Mesenteric fat pad (tissue), 1 donor: ENCODE data around the gene LHFPL4. TPM values are rescaled to one million over a fixed set of nuclear protein-coding genes. Genes with fewer than 3 reads are reported as not detected.
"Not testable (repeated sequence)": the region's sequence is repeated elsewhere in the genome, so short reads cannot be mapped to it uniquely, and the experiment has no call there.

Source experiments
- DNase-seq: peaks from one replicate; pipeline ENCODE4 v3.0.0-alpha.2; 2020; ENCODE audit warnings: low spot score
- long read RNA-seq: library from polyadenylated mRNA; unstranded; transcript quantifications from one replicate; pipeline ENCODE4 v2.0.0, GENCODE V29; 2020
- total RNA-seq: library from RNA; stranded (reverse); fragmentation: NEBNext Ultra II Directional; extraction: Animal tissue kit (Norgen Biotek cat#: 25700); gene quantifications from one replicate; pipeline ENCODE4 v1.2.1, GENCODE V29; 2021
- donor health status: DM: yes; HTN: yes; CAD: no.

LHFPL4 gene
- not detected for total RNA-seq
- long read RNA-seq, partial matches to known transcripts, result 0 of 9 reads
- long read RNA-seq, other reads (novel, unspliced or antisense), result 9 of 9 reads

DNA sequence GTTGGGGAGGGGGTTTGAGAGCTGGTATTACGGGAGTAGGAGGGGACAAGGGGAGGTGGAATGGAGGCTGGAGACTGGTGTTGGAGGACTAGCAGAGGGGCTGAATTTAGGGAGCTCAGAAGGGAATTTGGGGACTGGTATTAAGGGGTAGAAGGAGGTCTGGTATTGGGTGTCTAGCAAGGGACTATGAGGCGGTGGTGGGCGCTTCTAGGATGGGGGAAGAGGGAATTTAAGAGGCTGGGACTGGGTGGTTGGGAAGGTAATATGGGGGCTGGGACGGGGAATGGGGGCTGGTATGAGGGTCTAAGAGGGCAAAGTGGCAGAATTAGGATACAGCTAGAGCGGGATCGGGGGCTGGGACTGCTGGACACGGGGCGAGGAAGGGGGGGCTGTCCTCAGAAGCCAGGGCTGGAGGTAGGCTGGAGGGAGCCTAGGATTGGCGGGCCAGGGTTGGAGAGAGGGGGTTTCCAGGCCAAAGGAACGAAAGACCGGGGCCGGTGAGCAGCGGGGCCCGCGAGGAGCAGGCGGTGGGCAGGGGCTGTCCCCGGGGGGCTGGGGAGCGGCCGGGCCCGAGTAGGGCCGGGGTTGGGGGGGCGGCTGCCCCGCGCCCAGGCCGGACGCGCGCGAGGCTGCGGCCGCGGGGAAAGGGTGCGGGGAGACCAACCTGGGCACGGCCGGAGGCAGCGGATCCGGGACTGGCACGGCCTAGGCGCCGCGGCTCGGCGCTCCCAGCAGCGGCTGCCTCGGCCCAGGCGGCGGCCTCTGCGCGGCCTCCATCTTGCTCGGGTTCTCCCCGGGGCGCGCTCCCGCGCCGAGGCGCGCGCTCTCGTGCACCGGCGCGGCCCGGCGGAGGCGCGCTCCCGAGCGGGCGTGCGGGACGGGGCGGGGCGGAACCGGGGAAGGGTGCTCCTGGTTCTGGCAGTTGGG, at the start of gene LHFPL4:
LHFPL4 (minus strand) TSS at position 802 of the 927 bp plus-strand sequence. CDS start 1,143 bp downstream, outside the sequence.
- DNase-seq, result no peak

DNA sequence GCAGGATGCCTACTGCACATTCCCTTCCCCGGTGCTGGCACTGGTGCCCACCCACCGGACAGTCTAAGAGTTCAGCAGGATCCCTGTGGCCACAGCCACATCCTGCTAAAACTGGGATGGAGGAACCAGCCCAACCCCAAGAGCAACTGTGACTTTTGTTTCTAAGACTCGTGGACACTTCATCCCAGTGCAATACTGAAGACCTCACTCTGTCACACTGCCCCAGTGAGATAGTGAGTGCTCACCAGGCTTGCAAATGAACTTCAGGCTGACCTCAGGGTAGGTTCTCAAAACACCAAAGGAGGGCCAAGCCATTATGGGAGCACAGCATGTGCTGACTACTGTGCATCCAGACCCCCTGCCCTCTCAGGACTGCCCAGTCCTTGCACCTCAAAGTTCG, 49.0 kb upstream of the LHFPL4 start:
- no peak for DNase-seq

DNA sequence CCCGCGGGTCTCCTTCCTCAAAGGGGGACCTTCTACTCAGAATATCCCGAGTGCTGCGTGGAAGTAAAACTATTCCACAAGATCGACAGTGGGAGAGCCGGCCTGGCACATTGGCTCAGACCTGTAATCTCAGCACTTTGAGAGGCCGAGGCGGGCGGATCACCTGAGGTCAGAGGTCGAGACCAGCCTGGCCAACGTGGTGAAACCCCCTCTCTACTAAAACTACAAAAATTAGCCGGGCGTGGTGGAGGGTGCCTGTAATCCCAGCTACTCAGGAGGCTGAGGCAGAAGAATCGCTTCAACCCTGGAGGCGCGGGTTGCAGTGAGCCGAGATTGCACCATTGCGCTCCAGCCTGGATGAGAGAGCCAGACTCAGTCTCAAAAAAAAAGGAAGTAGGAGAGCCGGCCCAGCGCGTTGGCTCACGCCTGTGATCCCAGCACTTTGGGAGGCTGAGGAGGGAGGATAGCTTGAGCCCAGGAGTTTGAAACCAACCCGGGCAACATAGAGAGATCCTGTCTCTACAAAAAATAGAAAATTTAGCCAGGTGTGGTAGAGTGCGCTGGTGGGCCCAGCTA, 47.5 kb upstream of the LHFPL4 start:
- not testable (repeated sequence) for DNase-seq

DNA sequence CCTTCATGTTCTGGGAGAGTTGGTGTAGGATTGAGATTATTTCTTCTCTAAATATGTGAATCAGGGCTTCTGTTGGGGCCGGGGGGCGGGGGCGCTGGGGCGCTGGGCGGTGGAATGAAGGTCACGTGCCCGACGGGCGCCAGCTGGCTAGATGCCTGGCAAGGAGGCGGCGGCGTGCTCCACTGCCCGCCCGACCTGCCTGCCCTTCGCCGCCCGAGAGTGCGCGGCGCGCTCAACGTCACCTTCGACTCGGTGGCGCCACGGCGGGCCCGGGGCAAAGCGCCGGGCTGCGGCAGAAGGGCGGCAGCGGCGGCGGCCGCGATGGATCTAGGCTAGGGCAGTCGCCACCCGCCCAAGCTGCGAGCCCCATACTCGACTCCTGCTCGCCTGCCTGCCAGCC, 47.0 kb upstream of the LHFPL4 start:
- DNase-seq, result no peak

DNA sequence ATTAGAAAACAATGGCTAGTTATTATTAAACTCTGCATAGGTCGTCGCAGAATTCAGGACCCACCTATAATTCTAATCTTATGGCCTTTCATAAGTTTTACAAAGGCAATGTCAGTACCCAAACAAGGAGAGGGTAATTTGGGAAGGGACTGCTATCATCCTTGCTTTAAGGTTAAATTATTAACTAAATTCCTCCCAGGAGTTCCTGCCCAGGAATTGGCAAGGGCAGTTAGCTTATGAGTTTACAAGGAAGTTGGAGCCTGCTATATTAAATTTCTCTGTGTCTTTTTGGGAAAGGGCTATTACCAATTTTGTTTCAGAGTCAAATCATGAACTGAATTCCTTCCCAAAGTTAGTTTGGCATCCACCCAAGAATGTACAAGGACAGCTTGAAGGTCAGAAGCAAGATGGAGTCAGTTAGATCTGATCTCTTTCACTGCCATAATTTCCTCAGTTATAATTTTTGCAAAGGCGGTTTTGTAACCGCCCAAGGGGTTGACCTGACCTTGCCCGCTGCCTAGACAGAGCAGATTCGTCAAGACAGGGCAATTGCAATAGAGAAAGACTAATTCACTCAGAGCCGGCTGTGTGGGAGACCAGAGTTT, 45.3 kb upstream of the LHFPL4 start:
- DNase-seq, result no peak

DNA sequence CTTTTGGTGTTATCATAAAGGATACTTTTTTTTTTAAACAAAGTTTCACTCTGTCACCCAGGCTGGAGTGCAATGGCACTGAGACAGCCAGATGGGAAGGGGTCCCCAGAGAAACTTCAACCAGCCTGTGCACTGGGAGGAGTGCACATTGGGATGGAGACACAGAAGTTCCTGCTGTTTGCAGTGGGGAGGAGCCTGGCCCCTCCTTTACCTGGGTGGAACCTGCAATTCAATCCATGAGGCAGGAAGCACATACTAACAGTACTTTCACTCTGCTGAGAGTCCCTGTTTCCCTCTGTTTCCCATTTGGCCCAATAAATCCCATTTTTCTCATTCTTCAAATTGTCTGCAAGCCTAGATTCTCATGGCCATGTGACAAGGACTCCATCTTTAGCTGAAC, 42.3 kb upstream of the LHFPL4 start:
- DNase-seq, result no peak

DNA sequence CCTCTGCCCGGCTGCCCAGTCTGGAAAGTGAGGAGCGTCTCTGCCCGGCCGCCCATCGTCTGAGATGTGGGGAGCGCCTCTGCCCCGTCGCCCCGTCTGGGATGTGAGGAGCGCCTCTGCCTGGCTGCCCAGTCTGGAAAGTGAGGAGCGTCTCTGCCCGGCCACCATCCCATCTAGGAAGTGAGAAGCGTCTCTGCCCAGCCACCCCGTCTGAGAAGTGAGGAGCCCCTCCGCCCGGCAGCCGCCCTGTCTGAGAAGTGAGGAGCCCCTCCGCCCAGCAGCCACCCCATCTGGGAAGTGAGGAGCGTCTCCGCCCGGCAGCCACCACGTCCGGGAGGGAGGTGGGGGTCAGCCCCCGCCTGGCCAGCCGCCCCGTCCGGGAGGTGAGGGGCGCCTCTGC, 38.2 kb upstream of the LHFPL4 start:
- DNase-seq, result not testable (repeated sequence)

DNA sequence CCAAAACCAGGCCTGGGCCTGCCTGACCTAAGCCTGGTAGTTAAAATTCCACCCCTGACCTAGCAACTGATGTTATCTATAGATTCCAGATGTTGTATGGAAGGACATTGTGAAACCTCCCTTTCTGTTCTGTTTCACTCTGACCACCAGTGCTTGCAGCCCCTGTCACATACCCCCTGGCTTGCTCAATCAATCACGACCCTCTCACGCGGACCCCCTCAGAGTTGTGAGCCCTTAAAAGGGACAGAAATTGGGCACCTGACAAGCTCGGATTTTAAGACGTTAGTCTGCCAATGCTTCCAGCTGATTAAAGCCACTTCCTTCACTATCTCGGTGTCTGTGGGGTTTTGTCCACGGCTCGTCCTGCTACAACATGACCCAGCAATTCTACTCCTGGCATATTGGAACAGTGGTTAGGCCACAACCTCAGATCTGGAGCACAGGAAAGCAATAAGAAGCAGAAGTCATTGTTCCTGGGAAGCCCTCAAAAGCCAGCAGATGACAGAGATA, 36.7 kb upstream of the LHFPL4 start:
- no peak for DNase-seq

DNA sequence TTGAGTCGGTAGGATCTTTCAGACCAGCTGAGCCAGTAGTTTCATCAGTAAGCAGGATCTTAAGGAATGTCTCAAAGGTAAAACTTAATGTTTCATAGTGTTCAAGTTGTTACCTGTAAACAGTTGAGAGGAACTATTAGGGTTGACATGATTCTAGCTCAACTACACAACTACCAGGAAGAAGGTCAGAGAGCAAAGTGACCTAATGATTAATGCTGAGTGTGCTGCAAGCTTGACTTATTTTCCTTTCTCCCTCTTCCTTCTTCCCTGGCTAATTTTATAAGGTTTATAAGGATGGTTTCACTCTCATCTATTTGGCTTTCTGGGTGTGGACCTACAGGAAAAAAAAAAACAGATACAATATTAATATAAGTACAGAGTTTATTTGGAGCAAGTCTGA, 30.2 kb upstream of the LHFPL4 start:
- DNase-seq, result no peak

DNA sequence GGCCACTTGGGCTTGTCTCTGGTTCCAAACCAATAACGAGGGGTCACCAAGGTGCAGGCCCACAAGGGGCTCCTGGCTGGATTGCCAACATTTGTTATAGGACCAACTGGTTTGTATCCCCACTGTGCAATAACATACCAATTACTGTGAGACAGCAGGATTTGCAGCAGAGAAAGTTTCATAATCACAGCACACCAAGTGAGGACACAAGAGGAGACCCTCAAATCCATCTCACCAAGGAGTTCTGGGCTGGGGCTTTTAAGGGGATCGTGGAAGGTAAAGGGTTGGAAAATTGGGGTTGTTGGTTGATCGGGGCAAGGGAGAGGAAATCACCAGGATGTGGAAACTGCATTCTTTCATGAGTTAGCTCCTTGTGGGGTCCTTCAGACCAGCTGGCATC, 29.7 kb upstream of the LHFPL4 start:
- DNase-seq, result no peak

DNA sequence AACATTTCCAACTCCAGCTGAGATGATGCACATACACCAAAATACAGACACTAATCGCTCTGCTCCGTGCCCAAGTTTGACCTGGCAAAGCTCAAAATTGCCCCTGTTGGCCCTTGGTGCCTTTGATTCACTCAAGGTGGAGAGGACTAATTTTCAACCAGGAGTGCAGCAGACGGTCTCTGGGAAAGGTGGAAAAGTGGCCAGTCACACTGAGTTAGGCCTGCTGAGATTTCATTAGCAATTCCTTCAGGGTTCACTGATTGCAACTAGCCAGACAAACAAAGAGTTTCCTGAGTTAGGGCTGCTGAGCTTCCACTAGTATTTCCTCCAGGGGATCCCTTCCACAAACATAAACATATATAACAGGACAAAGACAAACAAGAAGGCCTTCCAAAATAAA, 28.7 kb upstream of the LHFPL4 start:
- no peak for DNase-seq

DNA sequence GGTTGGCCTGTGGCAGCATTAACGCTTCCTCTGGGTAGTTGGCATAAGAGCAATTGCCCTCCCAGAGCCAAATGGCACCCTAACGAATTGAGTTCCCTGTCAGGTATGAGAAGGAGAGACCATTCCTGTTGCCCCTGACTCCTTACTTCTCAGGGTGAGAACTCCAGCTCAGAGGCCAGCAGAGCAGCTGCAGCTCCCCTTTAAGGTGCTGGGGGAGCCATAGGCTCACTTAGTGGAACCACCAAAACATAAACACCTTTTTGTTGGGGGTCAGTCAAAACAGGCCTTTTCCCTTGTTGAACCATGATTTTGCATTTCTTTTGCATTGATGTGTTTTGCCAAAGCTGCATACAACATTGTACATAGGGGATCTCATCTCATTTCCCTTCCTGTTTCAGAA, 28.1 kb upstream of the LHFPL4 start:
- DNase-seq, result no peak

DNA sequence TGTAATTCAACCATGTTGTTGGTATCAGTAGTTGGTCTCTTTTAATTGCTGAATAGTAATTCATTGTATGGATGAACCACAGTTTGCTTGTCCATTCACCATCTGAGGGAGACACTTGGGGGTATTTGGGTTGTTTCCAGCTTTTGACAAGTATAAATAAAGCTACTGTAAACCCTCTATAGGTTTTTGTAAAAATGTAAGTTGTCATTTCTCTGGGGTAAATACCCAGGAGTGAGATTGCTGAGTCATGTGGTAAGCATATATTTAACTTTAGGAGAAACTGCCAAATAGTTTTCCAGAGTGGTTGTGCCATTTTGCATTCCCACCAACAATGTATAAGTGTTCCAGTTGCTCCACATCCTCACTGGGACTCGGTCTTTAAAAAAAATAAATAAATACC, 15.4 kb upstream of the LHFPL4 start:
- DNase-seq, result no peak

DNA sequence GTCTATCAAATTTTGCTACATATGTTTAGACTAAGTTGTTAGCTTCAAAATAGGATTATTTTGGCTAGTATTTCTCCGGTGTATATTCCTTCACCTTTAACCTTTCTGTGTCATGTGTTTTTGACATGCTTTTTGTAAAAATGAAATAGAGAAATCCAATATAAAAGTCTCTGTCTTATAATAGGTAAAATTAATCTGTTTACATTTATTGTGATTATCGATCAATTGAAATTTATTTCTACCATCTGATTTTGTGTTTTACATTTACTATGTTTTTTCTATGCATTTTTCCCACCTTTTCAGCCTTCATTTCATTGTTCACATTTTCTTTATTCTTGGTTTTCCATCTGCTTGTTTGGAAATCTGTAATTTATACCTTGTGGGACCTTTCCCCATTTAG, 11.7 kb upstream of the LHFPL4 start:
- no peak for DNase-seq

DNA sequence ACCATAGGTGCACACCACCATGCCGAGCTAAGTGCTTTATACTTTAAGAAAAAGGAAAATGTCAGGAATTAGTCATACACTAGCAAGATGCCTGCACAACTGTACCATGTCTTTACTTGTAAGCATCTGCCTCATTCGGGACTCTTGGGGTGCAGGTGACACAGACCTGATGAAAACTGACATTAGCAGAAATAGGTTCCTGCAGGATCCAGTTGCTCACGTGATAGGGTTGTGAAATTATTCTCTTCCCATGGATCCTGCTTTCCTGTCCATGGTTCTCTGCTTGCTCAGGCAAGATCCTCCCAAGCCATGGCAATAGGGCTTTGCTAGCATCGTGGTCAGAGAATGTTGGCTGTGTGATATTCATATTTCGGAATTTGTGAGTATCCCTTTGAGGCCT, 10.2 kb upstream of the LHFPL4 start:
- DNase-seq, result no peak

DNA sequence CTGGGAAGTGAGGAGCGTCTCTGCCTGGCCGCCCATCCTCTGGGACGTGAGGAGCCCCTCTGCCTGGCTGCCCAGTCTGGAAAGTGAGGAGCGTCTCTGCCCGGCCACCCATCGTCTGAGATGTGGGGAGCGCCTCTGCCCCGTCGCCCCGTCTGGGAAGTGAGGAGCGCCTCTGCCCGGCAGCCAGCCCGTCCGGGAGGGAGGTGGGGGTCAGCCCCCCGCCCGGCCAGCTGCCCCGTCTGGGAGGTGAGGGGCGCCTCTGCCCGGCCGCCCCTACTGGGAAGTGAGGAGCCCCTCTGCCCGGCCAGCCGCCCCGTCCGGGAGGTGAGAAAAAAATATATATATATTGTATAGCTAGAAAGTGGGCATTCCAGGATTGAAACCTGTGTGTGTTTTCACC, 6.4 kb upstream of the LHFPL4 start:
- not testable (repeated sequence) for DNase-seq

DNA sequence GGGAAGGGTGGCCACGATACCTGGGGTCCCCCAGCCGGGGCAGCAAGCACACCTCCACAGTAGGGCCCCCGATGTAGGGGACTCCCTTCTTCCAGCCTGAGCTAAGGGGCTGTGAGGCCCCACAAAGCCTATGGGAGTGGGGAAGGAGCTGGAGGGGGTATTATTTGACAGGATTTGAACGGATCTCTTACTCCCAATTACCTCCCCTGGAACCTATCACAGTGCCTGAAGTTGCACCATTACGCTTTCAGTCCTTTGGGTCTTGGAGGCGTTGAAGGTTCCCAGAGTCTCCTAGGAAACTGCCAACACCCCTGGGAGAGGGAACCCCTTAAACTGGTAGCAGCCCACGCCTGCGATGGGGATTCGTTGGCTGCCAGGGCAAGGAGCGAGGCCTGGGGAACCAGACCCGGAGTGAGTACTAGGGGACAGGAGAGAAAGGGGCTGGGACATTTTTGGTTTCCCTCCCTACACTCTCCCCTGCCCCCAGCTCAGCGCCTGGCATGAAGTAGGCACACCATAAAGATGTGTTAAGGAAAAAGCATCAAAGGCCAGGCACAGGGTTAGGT, 409 bp upstream of the LHFPL4 start:
- DNase-seq, result no peak

DNA sequence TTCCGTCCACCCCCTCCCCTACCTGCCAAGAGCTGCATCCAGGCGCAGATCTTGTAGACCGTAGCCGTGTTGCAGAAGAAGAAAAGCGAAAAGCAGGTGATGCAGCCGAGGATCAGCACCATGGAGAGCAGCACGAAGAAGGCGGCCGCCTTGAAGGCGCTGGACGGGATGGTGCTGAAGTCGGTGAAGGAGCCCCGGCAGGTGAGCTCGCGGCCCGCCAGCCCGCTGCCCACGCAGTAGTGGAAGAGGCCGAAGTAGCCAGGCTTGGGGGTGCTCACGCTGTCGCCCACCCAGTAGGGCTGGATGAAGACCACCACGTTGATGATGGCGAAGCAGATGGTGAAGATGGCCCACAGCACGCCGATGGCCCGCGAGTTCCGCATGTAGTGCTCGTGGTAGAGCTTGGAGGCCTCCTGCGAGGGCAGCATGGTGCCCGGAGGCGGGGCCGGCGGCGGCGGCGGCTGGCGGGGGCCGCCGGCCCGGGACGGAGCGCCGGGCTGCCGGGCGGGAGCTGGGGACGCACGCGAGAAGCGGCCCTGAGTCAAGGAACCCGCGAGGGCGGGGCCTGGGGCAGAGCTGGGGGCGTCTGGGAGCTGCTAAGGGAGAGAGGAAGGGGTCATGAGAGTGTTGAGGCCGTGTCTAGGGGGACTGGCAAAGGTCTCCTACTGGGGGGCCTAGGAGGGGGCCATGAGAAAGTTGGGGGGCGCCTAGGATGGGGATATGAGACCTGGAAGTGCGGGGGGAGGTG, 1.2 kb downstream of the LHFPL4 start:
- no peak for DNase-seq

DNA sequence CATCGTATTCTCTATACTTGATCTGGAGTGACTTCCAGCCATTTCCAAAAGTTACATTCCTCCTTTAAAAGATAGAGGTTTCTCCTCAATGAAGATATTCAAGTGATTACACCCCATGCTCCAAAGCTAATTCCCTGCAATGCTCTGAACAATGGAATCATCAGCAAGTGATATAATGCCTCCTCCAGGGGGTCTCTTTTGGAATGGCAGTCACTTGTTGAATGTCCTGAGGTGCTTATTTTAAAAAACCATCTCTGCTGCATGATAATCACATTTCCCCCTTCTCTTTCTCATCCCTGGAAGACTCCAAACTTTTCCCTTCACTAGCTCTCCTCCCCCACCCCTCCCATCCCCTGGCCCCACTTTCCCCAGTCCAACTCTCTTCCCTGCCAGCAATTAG, 2.6 kb downstream of the LHFPL4 start:
- DNase-seq, result no peak

DNA sequence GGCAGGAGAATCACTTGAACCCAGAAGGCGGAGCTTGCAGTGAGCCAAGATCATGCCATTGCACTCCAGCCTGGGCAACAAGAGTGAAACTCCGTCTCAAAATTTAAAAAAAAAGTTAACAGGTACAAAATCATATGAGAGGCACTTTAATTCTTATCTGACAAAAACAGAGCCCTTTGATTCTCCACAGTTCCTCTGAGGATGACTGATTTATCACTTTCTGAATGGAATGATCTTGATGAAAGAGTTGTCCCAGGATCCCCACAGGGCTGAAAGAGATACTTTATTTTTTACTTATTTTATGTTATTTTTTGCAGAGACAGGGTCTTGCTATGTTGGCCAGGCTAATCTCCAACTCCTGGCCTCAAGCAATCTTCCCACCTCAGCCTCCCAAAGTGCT, 4.0 kb downstream of the LHFPL4 start:
- DNase-seq, result no peak

DNA sequence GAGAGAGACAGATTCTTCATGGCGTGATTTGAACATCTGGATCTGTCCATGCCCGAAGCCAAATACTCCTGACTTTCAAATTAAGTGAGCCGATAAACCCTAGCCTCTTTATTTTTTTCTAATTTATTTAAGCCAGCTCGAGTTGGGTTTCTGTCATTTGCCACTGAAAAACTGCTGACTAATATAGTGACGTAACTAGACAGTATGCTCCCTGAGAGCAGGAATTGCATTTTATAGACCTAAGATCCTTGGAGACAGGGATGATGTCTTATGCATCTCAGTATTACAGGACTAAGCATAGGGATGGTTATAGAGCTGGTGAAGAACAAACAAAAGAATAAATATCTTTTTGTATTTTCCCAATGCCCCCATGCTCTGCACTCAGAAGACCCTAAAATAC, 4.6 kb downstream of the LHFPL4 start:
- no peak for DNase-seq
